SK-N-SH (cell line): ENCODE measurements around the gene EFCAB6. TPM values are rescaled to one million over a fixed set of nuclear protein-coding genes. Genes with fewer than 3 reads are reported as not detected.

Experiments used
- CTCF ChIA-PET: fragments of 300-600, 350-600 bp; formaldehyde crosslinking; extraction: SDS; loops from one replicate; lab custom pipeline; 2021; lab: Yijun Ruan, JAX
- POLR2A ChIA-PET: fragments of 350-600 bp; sonication (Branson Sonifier 250); formaldehyde crosslinking; extraction: SDS; loops from one replicate; lab custom pipeline; 2020; ENCODE audit warnings: antibody characterized with exemption, inconsistent platforms; lab: Yijun Ruan, JAX
- DNase-seq: peaks from one replicate; pipeline ENCODE4 v3.0.0; 2012
- H2AFZ ChIP-seq: fragments of 200-600 bp; sonication (generic); 2 replicates; pipeline ENCODE4 v1.8.1; 2016; ENCODE audit warnings: antibody characterized with exemption, mild to moderate bottlenecking, low read depth
- H3F3A ChIP-seq: fragments of 200-600 bp; sonication (generic); replicated peaks from 2 replicates; pipeline ENCODE3; 2016; ENCODE audit warnings: antibody characterized with exemption, mild to moderate bottlenecking; ENCODE audit not compliant: insufficient read depth
- H3K27ac ChIP-seq, 2 experiments: fragments of 200-500 bp in 1 of 2; fragments of 200-600 bp in 1 of 2; sonication (Bioruptor generic) in 1 of 2; sonication (generic), shearing (Covaris generic) in 1 of 2; 2 replicates each; pipeline versions ENCODE4 v1.5.1 to v1.6.1; 2014 to 2016; ENCODE audit warnings: low read depth in 2 of 2, inconsistent platforms in 1 of 2, low read length in 1 of 2, mild to moderate bottlenecking in 1 of 2, mixed read lengths in 1 of 2
- H3K27me3 ChIP-seq: fragments of 200-600 bp; sonication (generic), shearing (Covaris generic); 2 replicates; pipeline ENCODE4 v1.6.1; 2016; ENCODE audit warnings: mixed run types; ENCODE audit not compliant: insufficient read depth
- H3K36me3 ChIP-seq, 2 experiments: fragments of 200-500 bp in 1 of 2; fragments of 200-600 bp in 1 of 2; sonication (Bioruptor generic) in 1 of 2; sonication (generic) in 1 of 2; replicated peaks in 1 of 2; 2 replicates each; pipeline versions ENCODE3 to v1.5.1; 2014 to 2016; ENCODE audit warnings: low read length in 1 of 2, mild to moderate bottlenecking in 1 of 2; ENCODE audit not compliant: insufficient read depth in 2 of 2, control insufficient read depth in 1 of 2
- H3K4me1 ChIP-seq, 2 experiments: fragments of 200-500 bp in 1 of 2; fragments of 200-600 bp in 1 of 2; sonication (Bioruptor generic) in 1 of 2; sonication (generic), shearing (Covaris generic) in 1 of 2; 2 replicates each; pipeline versions ENCODE4 v1.5.1 to v1.6.1; 2014 to 2016; ENCODE audit warnings: low read depth in 1 of 2, low read length in 1 of 2, mixed run types in 1 of 2; ENCODE audit not compliant: insufficient read depth in 2 of 2, control insufficient read depth in 1 of 2
- H3K4me2 ChIP-seq: fragments of 200-600 bp; sonication (generic), shearing (Covaris generic); 2 replicates; pipeline ENCODE4 v1.6.1; 2017; ENCODE audit warnings: mixed run types
- H3K4me3 ChIP-seq, 2 experiments: fragments of 200-500 bp in 1 of 2; fragments of 200-600 bp in 1 of 2; sonication (Bioruptor generic) in 1 of 2; sonication (generic), shearing (Covaris generic) in 1 of 2; 2 replicates each; pipeline versions ENCODE4 v1.5.1 to v1.8.1; 2014 to 2016; ENCODE audit warnings: low read depth in 2 of 2, inconsistent platforms in 1 of 2, low read length in 1 of 2, mild to moderate bottlenecking in 1 of 2, mixed read lengths in 1 of 2, moderate library complexity in 1 of 2
- H3K79me2 ChIP-seq: fragments of 200-600 bp; sonication (generic); 2 replicates; pipeline ENCODE4 v1.8.1; 2017; ENCODE audit warnings: mild to moderate bottlenecking; ENCODE audit not compliant: insufficient read depth
- H3K9ac ChIP-seq: fragments of 200-600 bp; sonication (generic); 2 replicates; pipeline ENCODE4 v1.6.1; 2017; ENCODE audit warnings: mixed run types
- H3K9me2 ChIP-seq: fragments of 200-600 bp; sonication (generic); 2 replicates; pipeline ENCODE4 v1.6.1; 2017; ENCODE audit warnings: mixed run types
- H3K9me3 ChIP-seq: fragments of 200-600 bp; sonication (generic); 2 replicates; pipeline ENCODE4 v1.6.1; 2017; ENCODE audit warnings: mixed run types, mild to moderate bottlenecking, moderate library complexity
- H4K20me1 ChIP-seq: fragments of 200-600 bp; sonication (generic); 2 replicates; pipeline ENCODE4 v1.6.1; 2017; ENCODE audit warnings: mild to moderate bottlenecking, mixed run types; ENCODE audit not compliant: insufficient read depth
- CTCF ChIP-seq: fragments of 200-600 bp; sonication (generic); IDR thresholded peaks from 2 replicates; pipeline ENCODE4 v1.6.1; 2017; ENCODE audit warnings: antibody characterized with exemption, mild to moderate bottlenecking, moderate library complexity
- EP300 ChIP-seq, 2 experiments: IDR thresholded peaks; 2 replicates each; pipeline versions ENCODE4 v1.4.0 to v1.6.1; 2012; ENCODE audit warnings: borderline replicate concordance in 1 of 2, low read depth in 1 of 2, low read length in 1 of 2
- FOSL2 ChIP-seq: IDR thresholded peaks from 2 replicates; pipeline ENCODE4 v1.4.0; 2012; ENCODE audit warnings: low read depth, mild to moderate bottlenecking, moderate library complexity, borderline replicate concordance
- FOXJ3 ChIP-seq: sonication (generic); formaldehyde crosslinking; IDR thresholded peaks from 2 replicates; pipeline ENCODE4 v1.5.1; 2020; ENCODE audit warnings: mild to moderate bottlenecking, missing genetic modification reagents
- FOXM1 ChIP-seq: IDR thresholded peaks from 2 replicates; pipeline ENCODE4 v1.4.0; 2012; ENCODE audit warnings: low read depth, mild to moderate bottlenecking
- GATA2 ChIP-seq: sonication (generic); formaldehyde crosslinking; IDR thresholded peaks from 2 replicates; pipeline ENCODE4 v1.5.0; 2020; ENCODE audit warnings: mild to moderate bottlenecking, missing genetic modification reagents
- MAX ChIP-seq: IDR thresholded peaks from 2 replicates; pipeline ENCODE4 v1.4.0; 2012; ENCODE audit warnings: low read depth
- MEF2A ChIP-seq: IDR thresholded peaks from 2 replicates; pipeline ENCODE4 v1.4.0; 2012; ENCODE audit warnings: low read depth, borderline replicate concordance
- NFIC ChIP-seq: IDR thresholded peaks from 2 replicates; pipeline ENCODE4 v1.4.0; 2012; ENCODE audit warnings: borderline replicate concordance
- NRF1 ChIP-seq: IDR thresholded peaks from 2 replicates; pipeline ENCODE4 v1.6.1; 2012; ENCODE audit warnings: low read depth, mild to moderate bottlenecking, low read length
- RAD21 ChIP-seq: IDR thresholded peaks from 2 replicates; pipeline ENCODE4 v1.6.1; 2012; ENCODE audit warnings: mild to moderate bottlenecking, low read length
- REST ChIP-seq: IDR thresholded peaks from 2 replicates; pipeline ENCODE4 v1.6.1; 2012; ENCODE audit warnings: mild to moderate bottlenecking, low read depth, low read length, moderate library complexity
- RFX5 ChIP-seq: IDR thresholded peaks from 2 replicates; pipeline ENCODE4 v1.6.1; 2012; ENCODE audit warnings: mild to moderate bottlenecking, improper control_type of control experiment, low read length
- RXRA ChIP-seq: IDR thresholded peaks from 2 replicates; pipeline ENCODE4 v1.4.0; 2012; ENCODE audit warnings: low read depth, mild to moderate bottlenecking, borderline replicate concordance
- SIN3A ChIP-seq: IDR thresholded peaks from 2 replicates; pipeline ENCODE4 v1.6.1; 2012; ENCODE audit warnings: low read depth, mild to moderate bottlenecking, low read length, moderate library complexity, borderline replicate concordance
- SMC3 ChIP-seq: IDR thresholded peaks from 2 replicates; pipeline ENCODE4 v1.6.1; 2012; ENCODE audit warnings: low read depth, low read length, improper control_type of control experiment
- TAF1 ChIP-seq: IDR thresholded peaks from 2 replicates; pipeline ENCODE4 v1.6.1; 2012; ENCODE audit warnings: low read depth, mild to moderate bottlenecking, low read length, moderate library complexity, borderline replicate concordance
- TCF12 ChIP-seq: IDR thresholded peaks from 2 replicates; pipeline ENCODE4 v1.4.0; 2012
- YY1 ChIP-seq: IDR thresholded peaks from 2 replicates; pipeline ENCODE4 v1.4.0; 2012; ENCODE audit warnings: low read depth, mild to moderate bottlenecking
- ZBTB33 ChIP-seq: IDR thresholded peaks from 2 replicates; pipeline ENCODE4 v1.4.0; 2012; ENCODE audit warnings: low read depth, borderline replicate concordance
- WGBS: methylation state at CpG from one replicate; pipeline ENCODE4 v1.1.6; 2017; ENCODE audit warnings: low lambda C conversion rate; 5-methylcytosine and 5-hydroxymethylcytosine counted together
- polyA plus RNA-seq, 3 experiments: library from polyadenylated mRNA; depleted of rRNA; stranded (reverse); fragments of >200 nt; gene quantifications; 2 replicates each; pipeline ENCODE4 v1.2.3, GENCODE V29; 2012

Gene EFCAB6
- polyA plus RNA-seq, 1 of the 3 experiments (the other 2 are of a cell fraction), result 0.46 TPM

GRCh38 chr22:43500792-43501785 lies 311.0 kb downstream of the EFCAB6 start (continued):
- TF ChIP-seq REST (no peak), GATA2 (CRISPR knock-in tag) (no peak), TAF1 (no peak), NFIC (no peak), FOSL2 (no peak), TCF12 (no peak), FOXJ3 (CRISPR knock-in tag) (no peak), CTCF (no peak), SMC3 (no peak), RFX5 (no peak)

GRCh38 chr22:43498856-43499253 lies 313.2 kb downstream of the EFCAB6 start:
- CTCF ChIA-PET, result no interaction called here
- H3F3A ChIP-seq, result no peaks in the 10 kb centered on the region
- 43% methylated on average over 1 of the region's 1 CpG for WGBS
- H3K27me3 ChIP-seq, result no peaks in the 10 kb centered on the region
- no peaks in the 10 kb centered on the region for H3K9me2 ChIP-seq
- H3K27ac ChIP-seq, result no peak overlapping the region
- H3K36me3 ChIP-seq, result no peaks in the 10 kb centered on the region
- no peak overlapping the region for H3K4me2 ChIP-seq
- POLR2A ChIA-PET, result no interaction called here
- no peak overlapping the region for H3K9ac ChIP-seq
- no peak overlapping the region for H2AFZ ChIP-seq
- H3K9me3 ChIP-seq, result no peaks in the 10 kb centered on the region
- no peaks in the 10 kb centered on the region for H3K4me1 ChIP-seq
- H3K4me3 ChIP-seq, result no peak overlapping the region
- no peak for DNase-seq
- H4K20me1 ChIP-seq, result no peaks in the 10 kb centered on the region
- no peaks in the 10 kb centered on the region for H3K79me2 ChIP-seq
- no peak for TF ChIP-seq YY1
- TF ChIP-seq MEF2A, result no peak
- no peak for TF ChIP-seq FOXM1
- no peak for TF ChIP-seq RXRA
- TF ChIP-seq ZBTB33, result no peak
- TF ChIP-seq NRF1, result no peak
- no peak for TF ChIP-seq CTCF
- TF ChIP-seq SIN3A, result no peak
- no peak for TF ChIP-seq RAD21
- no peak for TF ChIP-seq TCF12
- TF ChIP-seq EP300 (IDR thresholded peaks at IDR 0.05; ENCODE audit: borderline replicate concordance in 1 of 2, low read depth in 1 of 2, low read length in 1 of 2), result no peak
- TF ChIP-seq FOXJ3 (CRISPR knock-in tag), result no peak
- no peak for TF ChIP-seq MAX
